T-cell (primary cell): ENCODE results near the gene IL34. TPM values are rescaled to one million over a fixed set of nuclear protein-coding genes. Genes with fewer than 3 reads are reported as not detected.

ENCODE experiments used
- ATAC-seq, 4 experiments: fragments of 200-7000 bp in 3 of 4; fragments of 150-1000 bp in 1 of 4; cut with Tn5 transposase; replicated peaks in 1 of 4; 1 replicate in 3 of 4; 2 replicates in 1 of 4; pipeline ENCODE4 v1.10.0; 2021; ENCODE audit warnings: moderate library complexity in 3 of 4, mild to moderate bottlenecking in 2 of 4, moderate number of reproducible peaks in 1 of 4
- CTCF ChIA-PET, 2 donors: fragments of 300-600 bp; sonication (Branson Sonifier 250); formaldehyde crosslinking; loops; one replicate each; lab custom pipeline; 2022; ENCODE audit warnings: antibody characterized with exemption in 2 of 2; lab: Charles Lee
- POLR2A ChIA-PET, 2 donors: fragments of 300-600 bp; sonication (Branson Sonifier 250); formaldehyde crosslinking; loops; one replicate each; lab custom pipeline; 2022; ENCODE audit warnings: antibody characterized with exemption in 2 of 2; lab: Charles Lee
- DNase-seq, 35 experiments: peaks; one replicate each; pipeline versions ENCODE4 v3.0.0 to v3.0.0-alpha.2; 2013 to 2023
- H3K27ac ChIP-seq: one replicate; pipeline ENCODE4 v1.5.1; 2013; ENCODE audit warnings: low read length
- H3K27me3 ChIP-seq, 2 experiments: replicated peaks in 1 of 2; 1 replicate in 1 of 2; 2 replicates in 1 of 2; pipeline versions ENCODE4 v1.6.1 to v1.7.0; 2013; ENCODE audit warnings: low read length in 1 of 2, mixed read lengths in 1 of 2; ENCODE audit not compliant: control insufficient read depth in 2 of 2, insufficient read depth in 2 of 2; ENCODE audit errors: extremely low read depth in 1 of 2
- H3K36me3 ChIP-seq, 2 donors: 1 replicate in 1 of 2; 2 replicates in 1 of 2; pipeline versions ENCODE4 v1.6.1 to v1.7.0; 2013; ENCODE audit warnings: low read length in 1 of 2; ENCODE audit not compliant: control insufficient read depth in 2 of 2, insufficient read depth in 1 of 2; ENCODE audit errors: extremely low read depth in 1 of 2
- H3K4me1 ChIP-seq, 2 experiments: 1 replicate in 1 of 2; 2 replicates in 1 of 2; pipeline versions ENCODE4 v1.6.1 to v1.7.0; 2013; ENCODE audit warnings: low read length in 2 of 2, mixed read lengths in 1 of 2; ENCODE audit not compliant: insufficient read depth in 2 of 2, control insufficient read depth in 1 of 2; ENCODE audit errors: extremely low read depth in 1 of 2
- H3K4me3 ChIP-seq, 2 donors: 1 replicate in 1 of 2; 2 replicates in 1 of 2; pipeline versions ENCODE4 v1.5.1 to v1.7.0; 2013; ENCODE audit warnings: mild to moderate bottlenecking in 2 of 2, low read length in 1 of 2, moderate library complexity in 1 of 2; ENCODE audit not compliant: control insufficient read depth in 1 of 2; ENCODE audit errors: extremely low read depth in 1 of 2
- H3K9me3 ChIP-seq: 2 replicates; pipeline ENCODE4 v1.7.0; 2013
- H3K27ac Mint-ChIP-seq, 2 donors: one replicate each; pipeline ENCODE4 v1.8.0; 2020 to 2021; ENCODE audit warnings: mild to moderate bottlenecking in 2 of 2, mixed read lengths in 2 of 2
- H3K27me3 Mint-ChIP-seq, 2 donors: one replicate each; pipeline ENCODE4 v1.8.0; 2021 to 2022; ENCODE audit warnings: mixed read lengths in 2 of 2
- H3K36me3 Mint-ChIP-seq: one replicate; pipeline ENCODE4 v1.8.0; 2021; ENCODE audit warnings: mixed read lengths
- H3K4me1 Mint-ChIP-seq, 3 donors: one replicate each; pipeline ENCODE4 v1.8.0; 2020 to 2022; ENCODE audit warnings: mixed read lengths in 3 of 3, mild to moderate bottlenecking in 1 of 3
- H3K4me3 Mint-ChIP-seq, 3 donors: one replicate each; pipeline ENCODE4 v1.8.0; 2020 to 2022; ENCODE audit warnings: mild to moderate bottlenecking in 3 of 3, mixed read lengths in 3 of 3, moderate library complexity in 3 of 3
- H3K9me3 Mint-ChIP-seq, 3 donors: one replicate each; pipeline ENCODE4 v1.8.0; 2020 to 2022; ENCODE audit warnings: mixed read lengths in 3 of 3
- WGBS: methylation state at CpG from one replicate; pipeline ENCODE4 v1.1.5; 2013; ENCODE audit warnings: missing lambda C conversion rate; ENCODE audit not compliant: insufficient coverage; 5-methylcytosine and 5-hydroxymethylcytosine counted together
- total RNA-seq, 35 experiments: library from RNA in 6 of 35; stranded (reverse) in 6 of 35; fragments of 120-200 nt in 1 of 35; gene quantifications; one replicate each; pipeline versions ENCODE4 v1.2.1 to v1.2.4 and lab custom pipeline; 2013 to 2026

IL34 gene
- total RNA-seq, 5 donors from 2014 or later (not counting 1 experiment from before 2014, with no cell fraction given), result 0.20 to 0.53 (median 0.45) TPM; not detected in 2

GRCh38 chr16:70602831-70603230 is 43.5 kb upstream of the IL34 start:
- Mint-ChIP-seq H3K4me3 (no peak overlapping the region), H3K27me3 (peaks cover 3 to 12% of the 10 kb centered on the region in 2 donors), H3K4me1 (no peaks in the 10 kb centered on the region), H3K36me3 (no peaks in the 10 kb centered on the region), H3K9me3 (no peaks in the 10 kb centered on the region), H3K27ac (no peak overlapping the region)
- no peaks in the 10 kb centered on the region for H3K36me3 ChIP-seq
- no peak overlapping the region for H3K27ac ChIP-seq
- 93% methylated on average over 4 of the region's 8 CpGs for WGBS
- peaks cover 0 to 6% of the 10 kb centered on the region in 2 experiments for H3K27me3 ChIP-seq
- CTCF ChIA-PET, result interaction anchor here in 1 of 2 donors (0.6 kb wide), 1 partner anchor 168 kb away, joined by 3 read pairs; no protein-coding TSS in a partner anchor
- no peak overlapping the region for H3K4me3 ChIP-seq
- H3K9me3 ChIP-seq, result no peaks in the 10 kb centered on the region
- DNase-seq (no peak), ATAC-seq (no peak)
- no peaks in the 10 kb centered on the region for H3K4me1 ChIP-seq
- POLR2A ChIA-PET, result interaction anchor here in 1 of 2 donors (0.7 kb wide), 1 partner anchor 1218 kb away, joined by 3 read pairs; no protein-coding TSS in a partner anchor

GRCh38 chr16:70604407-70605282 is 41.7 kb upstream of the IL34 start:
- no peak overlapping the region for H3K27ac ChIP-seq
- WGBS, result 89% methylated on average over 6 of the region's 8 CpGs
- H3K4me3 ChIP-seq, result no peak overlapping the region
- Mint-ChIP-seq H3K27me3 (peaks cover 8 to 12% of the 10 kb centered on the region in 2 donors), H3K9me3 (no peaks in the 10 kb centered on the region), H3K27ac (no peak overlapping the region), H3K4me3 (no peak overlapping the region), H3K36me3 (no peaks in the 10 kb centered on the region), H3K4me1 (no peaks in the 10 kb centered on the region)
- no peak for ATAC-seq
- DNase-seq, result no peak
- no peaks in the 10 kb centered on the region for H3K9me3 ChIP-seq
- ChIA-PET CTCF (no interaction called here), POLR2A (no interaction called here)
- H3K36me3 ChIP-seq, result no peaks in the 10 kb centered on the region
- H3K27me3 ChIP-seq, result peaks cover 0 to 11% of the 10 kb centered on the region in 2 experiments
- no peaks in the 10 kb centered on the region for H3K4me1 ChIP-seq

DNA sequence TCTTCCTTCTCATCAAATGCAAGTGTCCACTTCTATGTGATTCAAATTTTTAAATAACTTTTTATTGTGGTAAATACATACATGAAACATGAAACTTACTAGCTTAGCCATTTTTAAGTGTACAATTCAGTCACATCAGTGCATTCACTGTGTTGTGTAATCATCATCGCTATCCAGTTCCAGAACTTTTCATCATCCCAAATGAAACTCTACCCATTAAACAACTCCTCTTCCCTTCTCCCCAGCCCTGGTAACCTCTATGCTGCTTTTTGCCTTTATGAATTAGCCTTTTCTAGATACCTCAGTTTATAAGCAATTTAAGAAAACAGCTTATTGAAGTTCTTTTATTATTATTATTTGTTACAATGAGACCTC is 41.1 kb upstream of the IL34 start:
- POLR2A ChIA-PET, result no interaction called here
- Mint-ChIP-seq H3K4me3 (no peak overlapping the region), H3K9me3 (no peaks in the 10 kb centered on the region)

GRCh38 chr16:70608521-70608920 is 37.8 kb upstream of the IL34 start:
- Histone ChIP-seq H3K27me3 (peaks cover 0 to 10% of the 10 kb centered on the region in 2 experiments), H3K9me3 (no peaks in the 10 kb centered on the region), H3K4me1 (no peaks in the 10 kb centered on the region), H3K36me3 (no peaks in the 10 kb centered on the region), H3K27ac (no peak overlapping the region), H3K4me3 (no peak overlapping the region)
- H3K4me3 Mint-ChIP-seq, result no peak overlapping the region
- no peaks in the 10 kb centered on the region for H3K36me3 Mint-ChIP-seq
- DNase-seq, result no peak
- ATAC-seq, result no peak
- 83% methylated on average over 4 of the region's 7 CpGs for WGBS
- POLR2A ChIA-PET, result no interaction called here
- H3K27me3 Mint-ChIP-seq, result peaks cover 0 to 9% of the 10 kb centered on the region in 2 donors
- H3K9me3 Mint-ChIP-seq, result no peaks in the 10 kb centered on the region
- CTCF ChIA-PET, result no interaction called here
- no peaks in the 10 kb centered on the region for H3K4me1 Mint-ChIP-seq
- no peak overlapping the region for H3K27ac Mint-ChIP-seq

More for the DNA sequence above, 41.1 kb upstream of the IL34 start:
- DNase-seq, result no peak
- no peaks in the 10 kb centered on the region for H3K4me1 Mint-ChIP-seq
- ATAC-seq, result no peak
- 100% methylated on average over 1 of the region's 1 CpG for WGBS
- Histone ChIP-seq H3K4me1 (no peaks in the 10 kb centered on the region), H3K4me3 (no peak overlapping the region), H3K36me3 (no peaks in the 10 kb centered on the region), H3K27ac (no peak overlapping the region), H3K27me3 (peaks cover 0 to 12% of the 10 kb centered on the region in 2 experiments), H3K9me3 (no peaks in the 10 kb centered on the region)
- H3K27me3 Mint-ChIP-seq, result peaks cover 8% of the 10 kb centered on the region in 2 donors
- CTCF ChIA-PET, result no interaction called here
- H3K36me3 Mint-ChIP-seq, result no peaks in the 10 kb centered on the region
- H3K27ac Mint-ChIP-seq, result no peak overlapping the region

- ATAC-seq (no peak), DNase-seq (no peak)
- POLR2A ChIA-PET, result interaction anchor here in 1 of 2 donors (0.7 kb wide), 1 partner anchor 1977 kb away, joined by 9 read pairs; no protein-coding TSS in a partner anchor
- Histone ChIP-seq H3K9me3 (no peaks in the 10 kb centered on the region), H3K36me3 (no peaks in the 10 kb centered on the region), H3K4me1 (no peaks in the 10 kb centered on the region), H3K27ac (no peak overlapping the region), H3K4me3 (no peak overlapping the region), H3K27me3 (peaks cover 0 to 10% of the 10 kb centered on the region in 2 experiments)
- Mint-ChIP-seq H3K36me3 (no peaks in the 10 kb centered on the region), H3K27ac (no peak overlapping the region), H3K4me1 (no peaks in the 10 kb centered on the region), H3K27me3 (peaks cover 0 to 9% of the 10 kb centered on the region in 2 donors), H3K9me3 (no peaks in the 10 kb centered on the region), H3K4me3 (no peak overlapping the region)
- CTCF ChIA-PET, result interaction anchor here in 1 of 2 donors (1.3 kb wide), 1 partner anchor 160 kb away, joined by 3 read pairs; no protein-coding TSS in a partner anchor
- 88% methylated on average over 9 of the region's 18 CpGs for WGBS
Observed at GRCh38 chr16:70610273-70611223, 35.8 kb upstream of the IL34 start.

- peaks cover 0 to 10% of the 10 kb centered on the region in 2 experiments for H3K27me3 ChIP-seq
- WGBS, result 81% methylated on average over 4 of the region's 5 CpGs
- ATAC-seq (no peak), DNase-seq (no peak)
- H3K4me1 ChIP-seq, result no peaks in the 10 kb centered on the region
- CTCF ChIA-PET, result interaction anchor here in 1 of 2 donors (1.3 kb wide), 1 partner anchor 160 kb away, joined by 3 read pairs; no protein-coding TSS in a partner anchor
- POLR2A ChIA-PET, result no interaction called here
- no peaks in the 10 kb centered on the region for H3K36me3 Mint-ChIP-seq
- H3K4me3 ChIP-seq, result no peak overlapping the region
- H3K4me1 Mint-ChIP-seq, result no peaks in the 10 kb centered on the region
- no peaks in the 10 kb centered on the region for H3K36me3 ChIP-seq
- H3K9me3 Mint-ChIP-seq, result no peaks in the 10 kb centered on the region
- H3K9me3 ChIP-seq, result no peaks in the 10 kb centered on the region
- no peak overlapping the region for H3K4me3 Mint-ChIP-seq
- H3K27ac Mint-ChIP-seq, result no peak overlapping the region
- peaks cover 0 to 9% of the 10 kb centered on the region in 2 donors for H3K27me3 Mint-ChIP-seq
- H3K27ac ChIP-seq, result no peak overlapping the region
Observed at GRCh38 chr16:70611224-70611598, 35.1 kb upstream of the IL34 start.
